ENCODE results near the gene ZNF135. TPM values are rescaled to one million over a fixed set of nuclear protein-coding genes. Genes with fewer than 3 reads are reported as not detected.

Gene ZNF135
- total RNA-seq = 9.7 TPM
- polyA plus RNA-seq (ENCODE audit: insufficient read depth, low read depth, low replicate concordance) = 5.6 TPM
- long read RNA-seq, donor 1, partial matches to known transcripts = 0 of 1 reads
- long read RNA-seq, donor 1, other reads (novel, unspliced or antisense) = 0 of 1 reads
- long read RNA-seq, donor 2, partial matches to known transcripts = 0 of 2 reads
- long read RNA-seq, donor 2, other reads (novel, unspliced or antisense) = 0 of 2 reads
- long read RNA-seq, donor 3, partial matches to known transcripts = 0 of 2 reads
- long read RNA-seq, donor 3, other reads (novel, unspliced or antisense) = 0 of 2 reads
- long read RNA-seq, donor 4 = 0 reads
- long read RNA-seq, donor 5 = 0 reads
- long read RNA-seq, donor 6, partial matches to known transcripts = 0 of 2 reads
- long read RNA-seq, donor 6, other reads (novel, unspliced or antisense) = 0 of 2 reads
- long read RNA-seq, donor 7, partial matches to known transcripts = 4 of 11 reads
- long read RNA-seq, donor 7, other reads (novel, unspliced or antisense) = 3 of 11 reads
- long read RNA-seq, donor 8, partial matches to known transcripts = 8 of 9 reads
- long read RNA-seq, donor 8, other reads (novel, unspliced or antisense) = 0 of 9 reads
- long read RNA-seq, donor 9, partial matches to known transcripts = 0 of 4 reads
- long read RNA-seq, donor 9, other reads (novel, unspliced or antisense) = 0 of 4 reads
- long read RNA-seq, donor 10 = 0 reads

DNA sequence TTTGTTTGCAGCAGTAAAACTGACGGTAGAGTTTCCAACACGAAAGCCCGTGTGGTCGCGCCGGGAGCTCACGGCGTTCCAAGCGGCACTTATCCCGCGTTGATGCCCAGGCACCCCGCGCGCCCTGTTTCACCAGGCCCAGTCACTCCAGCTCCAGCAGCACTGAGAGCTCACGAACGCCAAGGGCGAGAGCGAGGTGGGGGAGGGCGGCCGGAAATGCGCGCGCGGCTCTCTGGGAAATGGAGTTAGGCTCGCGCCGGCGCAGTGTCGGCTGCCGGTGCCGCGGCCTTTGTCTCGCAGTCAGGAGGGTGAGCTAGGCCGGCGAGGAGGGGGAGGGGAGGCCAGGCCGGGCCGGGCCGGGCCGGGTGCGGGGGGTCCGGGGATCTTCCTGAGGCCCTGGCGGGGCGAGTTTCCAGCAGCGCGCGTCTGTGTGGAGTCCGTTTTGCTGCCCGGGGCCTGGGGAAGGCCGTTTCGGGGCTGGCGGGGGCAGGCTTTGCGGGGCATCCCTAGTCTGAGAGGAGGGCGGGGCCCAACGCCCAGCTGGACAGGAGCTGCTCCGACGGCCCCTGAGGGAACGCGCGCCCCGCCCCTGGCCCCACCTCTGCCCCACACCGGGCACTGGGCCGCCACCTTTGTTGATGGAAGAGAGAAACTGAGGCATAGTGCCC is at the start of gene ZNF135:
ZNF135 (plus strand) TSS at position 280 of the 668 bp plus-strand sequence. CDS start 721 bp downstream, outside the sequence.
- peak within 1 kb of the TSS; percentile 92 for H3K27ac ChIP-seq (ENCODE audit: low read depth in 2 of 2, low read length in 2 of 2)
- H3K4me3 ChIP-seq (ENCODE audit: low read length in 3 of 3) = peak within 1 kb of the TSS; percentile 59 to 82 (median 68)
- FAIRE-seq (no peak), DNase-seq (peak; percentile 95 to 98 (median 96))
- intact Hi-C loops (cut with DNase I) = no loop called here
- peaks cover 0 to 14% (median 0%) of the 10 kb centered on the region in 3 donors for H3K4me1 ChIP-seq (ENCODE audit: control insufficient read depth in 2 of 3, insufficient read depth in 2 of 3, low read depth in 1 of 3, low read length in 3 of 3)
- peaks cover 0 to 13% (median 0%) of the 10 kb centered on the region in 3 donors for H3K9me3 ChIP-seq (ENCODE audit: control insufficient read depth in 2 of 3, insufficient read depth in 1 of 3, low read length in 3 of 3)
- peak within 1 kb of the TSS; percentile 44 to 86 (median 69) for H3K9ac ChIP-seq (ENCODE audit: low read length in 3 of 3)
- TF ChIP-seq, protein P1, sequence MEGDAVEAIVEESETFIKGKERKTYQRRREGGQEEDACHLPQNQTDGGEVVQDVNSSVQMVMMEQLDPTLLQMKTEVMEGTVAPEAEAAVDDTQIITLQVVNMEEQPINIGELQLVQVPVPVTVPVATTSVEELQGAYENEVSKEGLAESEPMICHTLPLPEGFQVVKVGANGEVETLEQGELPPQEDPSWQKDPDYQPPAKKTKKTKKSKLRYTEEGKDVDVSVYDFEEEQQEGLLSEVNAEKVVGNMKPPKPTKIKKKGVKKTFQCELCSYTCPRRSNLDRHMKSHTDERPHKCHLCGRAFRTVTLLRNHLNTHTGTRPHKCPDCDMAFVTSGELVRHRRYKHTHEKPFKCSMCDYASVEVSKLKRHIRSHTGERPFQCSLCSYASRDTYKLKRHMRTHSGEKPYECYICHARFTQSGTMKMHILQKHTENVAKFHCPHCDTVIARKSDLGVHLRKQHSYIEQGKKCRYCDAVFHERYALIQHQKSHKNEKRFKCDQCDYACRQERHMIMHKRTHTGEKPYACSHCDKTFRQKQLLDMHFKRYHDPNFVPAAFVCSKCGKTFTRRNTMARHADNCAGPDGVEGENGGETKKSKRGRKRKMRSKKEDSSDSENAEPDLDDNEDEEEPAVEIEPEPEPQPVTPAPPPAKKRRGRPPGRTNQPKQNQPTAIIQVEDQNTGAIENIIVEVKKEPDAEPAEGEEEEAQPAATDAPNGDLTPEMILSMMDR (IDR thresholded peaks at IDR 0.05; ENCODE audit: borderline replicate concordance, extremely low read depth, insufficient read depth) = no peak
- no peaks in the 10 kb centered on the region for H3K27me3 ChIP-seq (ENCODE audit: control insufficient read depth, insufficient read depth, low read length)
- peaks cover 0 to 8% (median 0%) of the 10 kb centered on the region in 3 donors for H3K36me3 ChIP-seq (ENCODE audit: control insufficient read depth in 2 of 3, insufficient read depth in 3 of 3, low read length in 3 of 3)

GRCh38 chr19:58009301-58009665 is 49.8 kb upstream of the ZNF135 start:
- intact Hi-C loops (cut with DNase I) = no loop called here
- H3K4me3 ChIP-seq (ENCODE audit: low read length in 3 of 3) = peak overlapping the region in 2 of 3 donors; percentile 22 to 74
- H3K27ac ChIP-seq (ENCODE audit: low read depth in 2 of 2, low read length in 2 of 2) = peak overlapping the region; percentile 37 to 90
- peaks cover 4 to 8% (median 5%) of the 10 kb centered on the region in 3 donors for H3K36me3 ChIP-seq (ENCODE audit: control insufficient read depth in 2 of 3, insufficient read depth in 3 of 3, low read length in 3 of 3)
- no peaks in the 10 kb centered on the region for H3K27me3 ChIP-seq (ENCODE audit: control insufficient read depth, insufficient read depth, low read length)
- DNase-seq (no peak), FAIRE-seq (no peak)
- TF ChIP-seq, protein P1 (IDR thresholded peaks at IDR 0.05; ENCODE audit: borderline replicate concordance, extremely low read depth, insufficient read depth) = no peak
- peak overlapping the region in 1 of 3 donors; percentile 94 for H3K9ac ChIP-seq (ENCODE audit: low read length in 3 of 3)
- peaks cover 0 to 4% (median 0%) of the 10 kb centered on the region in 3 donors for H3K9me3 ChIP-seq (ENCODE audit: control insufficient read depth in 2 of 3, insufficient read depth in 1 of 3, low read length in 3 of 3)
- H3K4me1 ChIP-seq (ENCODE audit: control insufficient read depth in 2 of 3, insufficient read depth in 2 of 3, low read depth in 1 of 3, low read length in 3 of 3) = peaks cover 0 to 9% (median 0%) of the 10 kb centered on the region in 3 donors

DNA sequence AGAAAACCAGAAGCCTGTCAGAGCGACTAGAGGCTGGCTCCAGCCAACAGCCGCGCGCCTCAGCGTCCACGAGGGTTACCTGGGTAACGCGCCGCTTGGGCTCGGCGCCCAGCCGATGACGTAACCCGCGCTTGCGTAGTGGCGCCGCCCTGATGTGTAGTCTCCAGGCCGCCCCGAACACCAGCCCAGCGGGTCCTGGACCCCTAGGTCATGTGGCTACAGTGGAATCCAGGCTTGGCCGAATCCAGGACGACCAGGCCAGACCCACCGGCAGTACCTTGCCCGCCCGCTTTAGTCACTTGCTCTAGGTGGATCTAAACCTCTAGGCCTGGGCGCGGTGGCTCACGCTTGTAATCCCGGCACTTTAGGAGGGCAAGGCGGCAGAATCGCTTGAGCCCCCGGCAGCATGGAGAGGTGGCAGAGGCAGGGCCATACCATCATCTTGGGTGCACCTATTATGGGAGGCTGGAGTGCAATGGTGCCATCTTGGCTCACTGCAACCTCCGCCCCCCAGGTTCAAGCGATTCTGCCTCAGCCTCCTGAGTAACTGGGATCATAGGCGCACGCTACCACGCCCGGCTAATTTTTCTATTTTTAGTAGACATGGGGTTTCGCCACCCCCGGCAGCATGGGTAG is 49.3 kb upstream of the ZNF135 start:
- peak overlapping the region; percentile 63 to 90 for H3K27ac ChIP-seq (ENCODE audit: low read depth in 2 of 2, low read length in 2 of 2)
- H3K4me3 ChIP-seq (ENCODE audit: low read length in 3 of 3) = peak overlapping the region; percentile 22 to 74 (median 58)
- no peaks in the 10 kb centered on the region for H3K27me3 ChIP-seq (ENCODE audit: control insufficient read depth, insufficient read depth, low read length)
- peaks cover 0 to 4% (median 0%) of the 10 kb centered on the region in 3 donors for H3K9me3 ChIP-seq (ENCODE audit: control insufficient read depth in 2 of 3, insufficient read depth in 1 of 3, low read length in 3 of 3)
- DNase-seq (peak; percentile 95 to 98 (median 97)), FAIRE-seq (no peak)
- H3K36me3 ChIP-seq (ENCODE audit: control insufficient read depth in 2 of 3, insufficient read depth in 3 of 3, low read length in 3 of 3) = peaks cover 4 to 8% (median 4%) of the 10 kb centered on the region in 3 donors
- peak overlapping the region in 2 of 3 donors; percentile 3 to 94 for H3K9ac ChIP-seq (ENCODE audit: low read length in 3 of 3)
- TF ChIP-seq, protein P1 (IDR thresholded peaks at IDR 0.05; ENCODE audit: borderline replicate concordance, extremely low read depth, insufficient read depth) = no peak
- intact Hi-C loops (cut with DNase I) = no loop called here
- H3K4me1 ChIP-seq (ENCODE audit: control insufficient read depth in 2 of 3, insufficient read depth in 2 of 3, low read depth in 1 of 3, low read length in 3 of 3) = peaks cover 0 to 6% (median 0%) of the 10 kb centered on the region in 3 donors

Data from kidney (tissue), 22 donors.